GM19395 (cell line): Measurements from ENCODE around the gene SPP1.
A peak's percentile ranks its signal among the peaks of the same experiment; 100 is the strongest.
"Not testable (repeated sequence)": the region's sequence is repeated elsewhere in the genome, so short reads cannot be mapped to it uniquely, and the experiment has no call there.

Experiments
- ATAC-seq: cut with Tn5 transposase; IDR thresholded peaks from one replicate; pipeline ENCODE4 v1.9.1; 2021; ENCODE audit warnings: mild to moderate bottlenecking, moderate library complexity; ENCODE audit not compliant: unreplicated experiment

Gene SPP1

DNA sequence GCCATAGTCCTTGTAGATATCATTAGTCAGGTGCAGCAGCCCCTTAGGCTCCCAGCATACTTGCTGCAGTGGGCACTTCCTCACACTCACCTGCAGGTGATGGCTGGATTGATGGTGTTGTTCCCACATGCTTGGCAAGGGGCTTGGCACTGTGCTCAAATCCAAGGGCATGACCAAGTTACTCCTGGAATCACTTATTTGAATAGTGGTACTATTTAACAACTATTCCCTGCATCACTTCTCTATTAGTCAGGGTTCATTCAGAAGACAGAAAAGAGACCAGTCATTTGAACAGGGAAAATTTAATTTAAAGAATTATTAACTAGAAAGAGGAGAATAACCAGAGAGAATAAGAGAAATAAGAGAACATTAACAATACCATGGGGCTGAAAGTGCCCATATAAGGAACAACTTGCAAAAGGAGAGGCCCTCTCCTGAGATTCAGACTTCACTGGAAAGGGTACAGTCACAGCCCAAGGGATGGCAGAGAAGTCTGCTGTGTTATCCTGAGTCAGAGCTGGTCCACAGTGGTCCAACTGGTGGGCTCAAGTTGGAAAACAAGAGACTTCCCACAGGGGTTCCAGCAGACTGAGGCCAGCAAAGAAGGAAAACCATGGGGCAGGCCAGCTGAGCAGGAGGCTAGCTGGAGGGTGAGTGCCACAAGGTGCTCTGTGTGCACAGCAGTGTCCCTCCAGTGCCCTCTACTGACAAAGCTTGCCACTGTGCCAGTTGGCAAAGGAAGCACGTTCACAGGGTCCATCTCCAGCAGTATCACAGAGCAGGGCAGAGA is 9.8 kb downstream of the SPP1 start:
- peak; percentile 80 for ATAC-seq

DNA sequence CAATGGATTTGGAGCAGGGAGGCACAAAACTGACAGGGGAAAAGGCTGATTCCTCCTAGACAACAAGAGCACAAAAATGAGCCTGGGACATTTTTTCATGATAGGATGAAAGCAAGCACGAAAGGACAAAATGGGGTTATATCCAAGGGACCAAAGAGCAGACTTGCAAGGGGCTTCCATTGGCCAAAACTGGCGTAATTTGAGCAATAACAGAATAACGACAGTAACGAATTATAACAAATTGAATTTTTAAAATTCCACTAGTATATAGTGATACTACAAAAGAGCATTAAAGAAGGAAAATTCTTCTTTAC is 10.3 kb downstream of the SPP1 start:
- no peak for ATAC-seq

DNA sequence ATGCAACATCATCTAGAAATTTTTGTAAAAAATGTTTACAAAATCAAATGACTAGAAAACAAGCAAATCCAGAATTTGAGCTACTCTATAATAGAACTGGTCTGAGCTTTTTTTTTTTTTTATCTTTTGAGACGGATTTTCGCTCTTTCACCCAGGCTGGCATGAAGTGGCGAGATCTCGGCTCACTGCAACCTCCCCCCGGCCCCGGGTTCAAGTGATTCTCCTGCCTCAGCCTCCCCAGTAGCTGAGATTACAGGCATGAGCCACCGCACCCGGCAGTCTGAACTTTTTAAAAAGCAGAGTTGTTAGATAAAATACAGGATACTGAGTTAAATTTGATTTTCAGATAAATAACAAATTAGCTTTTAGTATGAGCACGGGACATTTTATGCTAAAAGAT is 11.0 kb downstream of the SPP1 start:
- no peak for ATAC-seq

DNA sequence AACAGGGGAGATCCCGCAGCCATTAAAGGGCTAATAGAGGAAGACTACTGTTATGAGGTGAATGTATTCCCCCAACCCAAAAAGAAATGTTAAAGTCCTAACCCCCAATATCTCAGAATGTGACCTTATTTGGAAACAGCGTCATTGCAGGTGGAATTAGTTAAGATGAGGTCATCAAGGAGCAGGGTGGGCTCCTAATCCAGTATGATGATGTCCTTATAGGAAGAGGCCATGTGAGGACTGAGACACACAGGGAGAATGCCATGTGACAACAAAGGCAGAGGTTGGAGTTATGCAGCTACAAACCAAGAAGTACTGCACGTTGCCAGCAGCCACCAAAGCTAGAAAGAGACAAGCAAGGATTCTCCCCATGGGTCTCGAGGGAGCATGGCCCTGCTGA is 14.3 kb downstream of the SPP1 start:
- ATAC-seq: no peak

DNA sequence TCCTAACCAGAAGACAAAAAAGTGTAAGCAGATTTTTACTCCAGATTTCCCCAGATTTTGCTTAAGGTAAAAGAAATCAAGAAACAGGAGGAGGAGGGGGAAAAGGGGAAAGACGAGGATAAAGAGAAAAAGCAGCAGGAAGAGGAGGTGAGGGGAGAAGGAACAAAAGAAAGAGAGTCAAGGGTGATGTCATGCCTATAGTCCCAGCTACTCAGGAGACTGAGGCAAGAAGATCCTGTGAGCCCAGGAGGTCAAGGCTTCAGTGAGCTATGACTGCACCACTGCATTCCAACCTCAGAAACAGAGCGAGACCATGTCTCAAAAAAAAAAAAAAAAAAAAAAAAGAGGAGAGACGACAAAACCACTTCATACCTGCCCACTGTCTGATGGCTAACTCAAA is 19.9 kb downstream of the SPP1 start:
- ATAC-seq: no peak

DNA sequence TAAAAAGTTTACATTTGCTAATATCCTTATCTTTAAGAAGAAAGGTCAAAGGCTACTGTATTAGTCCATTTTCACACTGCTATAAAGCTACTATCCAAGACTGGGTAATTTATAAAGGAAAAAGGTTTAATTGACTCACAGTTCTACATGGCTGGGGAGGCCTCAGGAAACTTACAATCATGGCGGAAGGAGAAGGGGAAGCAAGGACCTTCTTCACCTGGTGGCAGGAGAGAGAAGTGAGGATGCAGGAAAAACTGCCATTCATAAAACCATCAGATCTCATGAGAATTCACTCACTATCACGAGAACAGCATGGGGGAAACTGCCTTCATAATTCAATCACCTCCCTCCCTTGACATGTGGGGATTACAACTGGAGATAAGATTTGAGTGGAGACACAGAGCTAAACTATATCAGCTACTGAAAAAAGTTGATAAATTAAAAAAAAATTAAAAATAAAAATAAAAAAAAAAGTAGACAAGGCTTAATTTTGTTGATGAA is 23.7 kb downstream of the SPP1 start:
- not testable (repeated sequence) for ATAC-seq

DNA sequence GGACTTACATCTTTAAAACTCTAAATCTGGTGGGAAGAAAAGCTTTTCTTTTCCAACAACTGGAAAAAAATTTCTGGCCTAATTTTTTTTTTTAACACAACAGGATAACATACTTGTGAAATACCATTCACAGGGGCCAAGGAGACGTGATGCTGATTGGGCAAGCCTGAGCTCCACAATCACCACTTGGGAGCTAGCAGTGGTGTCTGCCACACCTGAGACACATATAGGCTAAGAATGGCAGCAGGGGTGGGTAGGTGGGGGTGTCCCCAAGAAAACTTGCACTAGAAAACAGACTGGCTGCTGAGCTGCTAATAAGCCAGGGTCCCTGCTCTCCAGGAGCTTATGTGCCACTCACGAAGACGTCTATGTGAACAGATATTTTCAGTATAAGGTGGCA is 26.4 kb downstream of the SPP1 start:
- no peak for ATAC-seq

DNA sequence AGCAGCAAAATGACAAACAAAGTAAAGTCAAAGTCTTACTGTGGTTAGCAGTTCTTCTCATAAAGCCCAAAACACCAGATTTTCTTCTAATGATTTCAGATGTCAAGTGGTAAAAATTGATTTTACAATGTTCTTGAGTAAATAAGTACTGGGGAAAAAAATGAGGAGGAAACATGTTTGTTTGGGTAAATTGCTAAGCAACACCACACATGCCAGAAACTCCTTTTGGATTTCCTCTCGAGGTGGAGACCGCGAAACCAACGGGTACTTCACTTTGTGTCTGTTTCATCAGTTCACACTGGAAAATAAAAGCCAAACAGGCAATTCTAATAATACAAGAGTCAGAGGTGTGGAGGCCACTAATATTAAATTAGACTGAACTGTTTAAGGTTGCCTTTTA is 27.3 kb downstream of the SPP1 start:
- ATAC-seq: no peak

DNA sequence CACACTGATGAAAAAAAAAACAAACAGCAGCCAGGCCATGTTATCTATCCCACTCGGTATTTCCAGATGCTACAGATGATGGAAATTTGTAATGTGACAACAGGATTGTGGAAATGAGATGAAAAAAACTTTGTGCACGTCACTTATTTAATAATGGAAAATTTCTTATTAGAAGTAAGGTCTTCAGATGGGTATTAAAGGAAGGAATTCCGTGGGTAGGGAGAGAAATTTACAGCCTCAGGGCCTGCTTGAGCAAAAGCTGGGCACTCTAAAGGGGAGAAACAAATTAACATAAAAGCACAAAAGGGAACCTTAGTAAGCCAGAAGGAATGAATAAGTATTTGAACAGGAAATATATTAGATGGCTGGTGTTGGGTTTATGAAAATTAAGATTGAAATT is 27.7 kb downstream of the SPP1 start:
- ATAC-seq: no peak

DNA sequence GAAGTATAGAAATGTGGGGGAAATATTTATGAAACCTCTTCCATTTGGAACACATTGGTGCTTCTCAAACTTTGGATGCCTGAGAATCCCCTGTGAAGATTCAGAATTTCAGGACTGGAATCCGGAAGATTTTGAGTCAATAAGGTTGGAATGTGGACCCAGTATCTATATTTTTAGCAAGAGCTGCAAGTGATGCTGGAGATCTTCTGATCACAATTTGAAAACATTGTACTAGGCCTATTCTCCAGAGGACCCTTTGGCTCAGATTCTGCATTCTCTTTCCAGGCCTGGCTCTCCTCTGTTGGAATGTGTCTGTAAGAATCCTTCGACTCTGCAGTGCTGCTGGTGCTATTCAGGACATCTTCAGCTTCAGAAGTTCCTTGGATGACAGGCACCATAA is 29.6 kb downstream of the SPP1 start:
- no peak for ATAC-seq

DNA sequence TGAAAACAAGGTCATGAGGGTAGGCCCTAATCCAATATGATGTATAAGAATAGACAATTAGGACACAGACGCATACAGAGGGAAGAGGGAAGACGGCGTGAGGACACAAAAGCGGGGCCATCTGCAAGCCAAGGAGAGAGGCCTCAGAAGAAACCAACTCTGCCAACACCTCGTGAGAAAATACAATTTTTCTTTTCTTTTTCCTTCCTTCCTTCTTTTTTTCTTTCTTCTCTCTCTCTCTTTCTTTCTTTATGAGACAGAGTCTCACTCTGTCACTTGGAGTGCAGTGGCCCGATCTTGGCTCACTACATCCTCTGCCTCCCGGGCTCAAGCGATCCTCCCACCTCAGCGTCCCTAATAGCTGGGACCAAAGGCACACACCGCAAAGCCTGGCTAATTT is 30.4 kb downstream of the SPP1 start:
- no peak for ATAC-seq

DNA sequence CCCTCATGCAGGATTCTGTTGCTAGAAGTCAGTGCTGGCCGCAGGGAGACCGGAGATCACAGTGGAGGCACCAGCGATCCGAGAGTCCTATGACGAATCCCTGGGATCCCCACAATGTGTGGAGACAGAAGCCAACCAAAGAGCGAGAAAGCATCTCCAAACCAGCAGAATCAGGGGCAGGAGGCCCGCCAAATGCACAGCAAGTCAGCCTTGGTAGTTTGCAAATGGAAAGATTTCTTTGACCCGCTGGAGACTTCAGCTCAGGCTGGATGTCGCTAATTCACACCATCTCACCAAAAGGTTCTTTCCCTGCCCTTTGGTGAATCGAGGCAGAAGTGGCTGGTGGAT is 31.4 kb downstream of the SPP1 start:
- no peak for ATAC-seq

DNA sequence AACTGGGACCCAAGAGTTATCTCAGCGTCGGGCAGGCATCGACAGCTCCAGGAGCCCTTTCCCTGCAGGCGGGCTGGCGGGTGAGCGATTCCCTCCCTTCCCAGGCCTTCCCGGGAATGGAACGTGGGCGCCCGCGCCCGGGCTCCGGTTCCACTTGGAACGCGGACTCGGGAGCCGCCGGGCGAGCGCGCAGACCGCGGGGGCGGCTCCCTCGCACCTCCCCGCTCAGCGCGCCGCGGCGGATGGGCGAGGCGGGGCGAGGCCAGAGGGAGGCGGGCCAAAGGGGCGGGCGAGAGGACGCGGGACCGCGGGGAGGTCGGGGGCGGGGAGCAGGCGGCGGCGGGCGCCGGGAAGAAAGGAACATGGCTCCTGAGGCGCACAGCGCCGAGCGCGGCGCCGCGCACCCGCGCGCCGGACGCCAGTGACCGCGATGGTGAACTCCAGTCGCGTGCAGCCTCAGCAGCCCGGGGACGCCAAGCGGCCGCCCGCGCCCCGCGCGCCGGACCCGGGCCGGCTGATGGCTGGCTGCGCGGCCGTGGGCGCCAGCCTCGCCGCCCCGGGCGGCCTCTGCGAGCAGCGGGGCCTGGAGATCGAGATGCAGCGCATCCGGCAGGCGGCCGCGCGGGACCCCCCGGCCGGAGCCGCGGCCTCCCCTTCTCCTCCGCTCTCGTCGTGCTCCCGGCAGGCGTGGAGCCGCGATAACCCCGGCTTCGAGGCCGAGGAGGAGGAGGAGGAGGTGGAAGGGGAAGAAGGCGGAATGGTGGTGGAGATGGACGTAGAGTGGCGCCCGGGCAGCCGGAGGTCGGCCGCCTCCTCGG is 32.0 kb downstream of the SPP1 start, which contains the start of gene PKD2:
Gene PKD2 (plus strand): TSS at position 332 of the 818 bp plus-strand sequence. CDS start 99 bp downstream, at position 431.
- ATAC-seq: peak; percentile 86

DNA sequence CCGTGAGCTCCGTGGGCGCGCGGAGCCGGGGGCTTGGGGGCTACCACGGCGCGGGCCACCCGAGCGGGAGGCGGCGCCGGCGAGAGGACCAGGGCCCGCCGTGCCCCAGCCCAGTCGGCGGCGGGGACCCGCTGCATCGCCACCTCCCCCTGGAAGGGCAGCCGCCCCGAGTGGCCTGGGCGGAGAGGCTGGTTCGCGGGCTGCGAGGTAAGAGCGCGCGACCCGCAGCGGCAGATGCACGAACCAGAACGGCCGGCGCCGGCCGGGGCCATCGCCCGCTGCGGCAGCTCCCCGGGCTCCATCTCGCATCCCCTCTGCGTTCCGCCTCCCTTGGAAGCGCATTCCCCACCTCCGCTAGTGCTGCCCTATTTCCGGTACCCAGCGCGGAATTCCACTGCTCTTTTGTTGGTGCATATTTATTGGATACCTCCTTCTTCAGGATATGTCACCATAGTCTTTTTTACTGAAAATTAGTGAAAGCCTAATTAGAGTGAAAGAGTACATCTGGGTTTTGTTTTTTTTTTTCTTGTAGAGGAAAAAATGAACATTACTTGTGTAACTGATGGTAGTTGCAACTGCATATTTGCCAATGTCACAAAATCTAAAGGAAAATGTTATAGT is 32.7 kb downstream of the SPP1 start:
- peak; percentile 40 for ATAC-seq

DNA sequence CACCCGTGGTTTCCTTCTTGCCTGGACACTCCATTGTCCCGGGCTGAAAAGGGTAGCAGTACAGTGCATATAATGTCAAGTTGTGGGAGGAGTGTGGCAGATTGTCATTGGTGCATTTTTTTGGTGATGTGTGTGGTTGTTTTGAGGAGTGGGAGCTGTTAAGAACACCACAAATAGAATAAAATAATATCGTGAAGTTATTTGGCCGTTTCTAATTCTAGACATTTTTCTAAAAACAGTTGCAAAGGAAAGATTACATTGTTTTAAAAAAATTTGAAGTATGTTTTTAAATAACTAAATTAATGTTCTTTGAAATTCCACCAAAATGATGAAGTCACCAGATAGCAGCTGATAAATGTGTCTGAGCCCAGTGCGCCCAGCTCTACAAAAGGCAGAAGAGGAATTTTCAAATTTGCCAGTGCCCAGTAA is 33.2 kb downstream of the SPP1 start:
- ATAC-seq: peak; percentile 24

DNA sequence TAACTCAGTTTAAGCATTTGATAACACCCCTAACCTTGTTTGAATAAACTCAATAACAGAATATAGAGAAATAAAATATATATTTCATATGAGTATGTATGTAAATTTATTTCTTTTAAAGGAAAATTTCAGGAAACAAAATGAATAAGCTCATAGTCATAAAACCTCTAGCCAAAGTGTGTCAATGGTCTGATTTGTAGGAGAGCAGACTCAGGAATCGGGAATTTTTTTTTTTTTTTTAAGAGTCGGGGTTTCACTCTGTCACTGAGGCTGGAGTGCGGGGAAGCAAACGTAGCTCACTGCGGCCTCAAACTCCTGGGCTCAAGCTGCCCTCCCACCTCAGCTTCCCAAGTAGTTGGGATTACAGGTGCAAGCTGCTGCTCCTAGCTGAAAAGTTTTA is 34.4 kb downstream of the SPP1 start:
- ATAC-seq: no peak

DNA sequence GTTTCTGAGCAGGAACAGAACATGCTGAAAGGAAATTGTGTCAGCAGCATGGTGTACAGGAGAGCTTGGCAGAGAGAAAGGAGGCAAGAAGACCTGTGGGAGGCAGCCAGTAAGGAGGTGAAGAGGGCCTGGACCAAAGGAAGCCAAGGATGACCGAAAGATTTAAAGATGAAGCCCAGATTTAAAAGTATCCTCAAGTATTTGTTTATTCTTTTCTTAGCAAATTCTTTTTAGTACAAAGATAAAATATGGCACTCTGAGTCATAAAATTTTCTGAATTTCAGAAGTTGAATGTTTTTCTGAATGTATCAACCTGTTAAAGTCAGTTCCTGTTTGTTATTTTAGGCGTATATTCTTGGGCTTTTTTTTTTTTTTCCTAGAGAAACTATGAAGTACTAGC is 35.5 kb downstream of the SPP1 start:
- no peak for ATAC-seq

DNA sequence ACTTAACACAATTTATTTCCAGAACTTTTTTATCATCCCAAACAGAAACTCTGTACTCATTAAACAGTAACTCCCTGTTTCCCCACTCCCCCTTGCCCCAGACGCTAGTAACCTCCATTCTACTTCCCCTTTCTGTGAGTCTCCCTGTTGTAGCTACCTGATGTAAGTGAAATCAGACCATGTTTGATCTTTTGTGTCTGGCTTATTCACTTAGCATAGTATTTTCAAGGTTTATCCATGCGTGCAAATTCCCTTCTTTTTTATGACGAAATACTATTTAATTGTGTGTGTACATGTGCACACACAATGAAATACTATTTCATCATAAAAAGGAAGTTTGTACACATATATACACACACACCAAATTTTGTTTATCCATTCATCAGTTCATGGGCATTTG is 37.1 kb downstream of the SPP1 start:
- ATAC-seq: peak; percentile 46

DNA sequence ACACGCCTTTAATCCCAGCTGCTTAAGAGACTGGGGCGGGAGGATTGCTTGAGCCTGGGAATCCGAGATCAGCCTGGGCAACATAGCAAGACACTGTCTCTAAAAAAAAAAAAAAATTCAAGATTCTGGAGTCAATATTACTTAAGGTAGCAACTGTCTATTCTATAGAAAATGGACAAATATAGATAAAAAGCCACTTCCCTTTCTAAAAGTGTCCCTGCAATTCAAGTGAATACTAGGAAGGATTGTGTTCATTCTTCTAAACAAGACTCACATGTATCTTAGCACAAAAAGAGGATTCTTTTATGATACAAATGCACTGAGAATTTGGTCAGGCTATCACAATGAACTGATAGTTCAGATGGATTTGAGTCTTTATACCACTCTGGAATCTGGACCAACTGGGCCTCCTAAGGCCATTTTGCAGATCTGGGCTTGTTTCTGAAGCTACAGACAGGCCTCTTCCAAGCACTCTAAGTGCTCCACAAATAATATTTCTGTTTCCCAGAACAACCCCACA is 38.9 kb downstream of the SPP1 start:
- ATAC-seq: no peak

DNA sequence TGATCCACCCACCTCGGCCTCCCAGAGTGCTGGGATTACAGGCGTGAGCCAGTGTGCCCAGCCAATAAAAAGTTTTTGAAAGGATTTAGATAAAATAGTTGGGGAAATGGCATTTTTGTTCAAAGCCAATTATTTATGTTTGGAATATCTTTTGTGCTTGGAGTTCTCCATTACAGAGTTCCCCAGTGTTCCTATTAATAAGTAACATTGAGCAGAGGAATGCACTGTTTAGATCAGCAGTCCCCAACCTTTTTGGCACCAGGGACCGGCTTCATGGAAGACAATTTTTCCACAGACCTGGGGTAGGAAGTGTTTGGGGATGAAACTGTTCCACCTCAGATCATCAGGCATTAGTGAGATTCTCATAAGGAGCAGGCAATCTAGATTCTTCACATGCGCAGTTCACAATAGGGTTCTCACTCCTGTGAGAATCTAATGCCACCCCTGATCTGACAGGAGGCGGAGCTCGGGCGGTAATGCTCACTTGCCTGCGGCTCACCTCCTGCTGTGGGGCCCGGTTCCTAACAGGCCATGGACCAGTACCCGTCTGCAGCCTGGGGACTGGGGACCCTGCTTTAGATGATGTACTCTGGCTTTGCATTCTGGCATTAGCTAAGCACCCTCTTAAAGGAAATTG is 40.3 kb downstream of the SPP1 start:
- ATAC-seq: no peak
